OCI-LY3 (cell line): Measurements from ENCODE around the gene TTC21B.

Experiments
- H2AFZ ChIP-seq: fragments of 200-600, 300-600 bp; shearing (Covaris generic); 2 replicates; pipeline ENCODE4 v1.6.0; 2014; ENCODE audit warnings: antibody characterized with exemption, low read depth, low read length
- H3K27ac ChIP-seq: fragments of 200-600, 300-600 bp; sonication (generic); 2 replicates; pipeline ENCODE4 v1.5.1; 2014; ENCODE audit warnings: mild to moderate bottlenecking, low read length, moderate library complexity, mixed read lengths
- H3K27me3 ChIP-seq: fragments of 200-600, 300-600 bp; sonication (generic); 2 replicates; pipeline ENCODE4 v1.6.1; 2014; ENCODE audit warnings: low read depth, low read length, mixed read lengths
- H3K36me3 ChIP-seq: fragments of 200-600, 300-600 bp; sonication (generic); replicated peaks from 2 replicates; pipeline ENCODE3; 2014; ENCODE audit warnings: low read depth, low read length, mixed read lengths
- H3K4me1 ChIP-seq: fragments of 300-600, 200-600 bp; sonication (generic); 2 replicates; pipeline ENCODE4 v1.6.1; 2014; ENCODE audit warnings: low read length, mixed read lengths
- H3K4me2 ChIP-seq: fragments of 200-600, 300-600 bp; sonication (generic); 2 replicates; pipeline ENCODE4 v1.6.1; 2014; ENCODE audit warnings: low read length, mixed read lengths
- H3K4me3 ChIP-seq: fragments of 300-600, 200-600 bp; sonication (generic); 2 replicates; pipeline ENCODE4 v1.5.1; 2014; ENCODE audit warnings: antibody characterized with exemption, mild to moderate bottlenecking, low read length, moderate library complexity
- H3K79me2 ChIP-seq: fragments of 300-600, 200-600 bp; shearing (Covaris generic); 2 replicates; pipeline ENCODE4 v1.6.1; 2014; ENCODE audit warnings: mild to moderate bottlenecking, low read length, mixed read lengths
- H3K9ac ChIP-seq: fragments of 300-600, 200-600 bp; shearing (Covaris generic); 2 replicates; pipeline ENCODE4 v1.6.0; 2014; ENCODE audit warnings: mild to moderate bottlenecking, low read length, moderate library complexity
- H3K9me3 ChIP-seq: fragments of 200-600, 300-600 bp; shearing (Covaris generic); 2 replicates; pipeline ENCODE4 v1.6.1; 2014; ENCODE audit warnings: low read length, mixed read lengths; ENCODE audit not compliant: insufficient read depth
- H4K20me1 ChIP-seq: fragments of 200-600, 300-600 bp; sonication (generic); 2 replicates; pipeline ENCODE4 v1.6.1; 2016; ENCODE audit warnings: low read length, mixed read lengths; ENCODE audit not compliant: insufficient read depth
- CTCF ChIP-seq: fragments of 200-600, 300-600 bp; sonication (generic); IDR thresholded peaks from 2 replicates; pipeline ENCODE4 v1.5.1; 2014; ENCODE audit warnings: antibody characterized with exemption, low read length, low read depth
- EZH2phosphoT487 ChIP-seq: fragments of 200-600 bp; shearing (Covaris generic); IDR thresholded peaks from 2 replicates; pipeline ENCODE4 v1.6.1; 2018; ENCODE audit warnings: antibody characterized with exemption, mixed run types, low read depth

Gene TTC21B

DNA sequence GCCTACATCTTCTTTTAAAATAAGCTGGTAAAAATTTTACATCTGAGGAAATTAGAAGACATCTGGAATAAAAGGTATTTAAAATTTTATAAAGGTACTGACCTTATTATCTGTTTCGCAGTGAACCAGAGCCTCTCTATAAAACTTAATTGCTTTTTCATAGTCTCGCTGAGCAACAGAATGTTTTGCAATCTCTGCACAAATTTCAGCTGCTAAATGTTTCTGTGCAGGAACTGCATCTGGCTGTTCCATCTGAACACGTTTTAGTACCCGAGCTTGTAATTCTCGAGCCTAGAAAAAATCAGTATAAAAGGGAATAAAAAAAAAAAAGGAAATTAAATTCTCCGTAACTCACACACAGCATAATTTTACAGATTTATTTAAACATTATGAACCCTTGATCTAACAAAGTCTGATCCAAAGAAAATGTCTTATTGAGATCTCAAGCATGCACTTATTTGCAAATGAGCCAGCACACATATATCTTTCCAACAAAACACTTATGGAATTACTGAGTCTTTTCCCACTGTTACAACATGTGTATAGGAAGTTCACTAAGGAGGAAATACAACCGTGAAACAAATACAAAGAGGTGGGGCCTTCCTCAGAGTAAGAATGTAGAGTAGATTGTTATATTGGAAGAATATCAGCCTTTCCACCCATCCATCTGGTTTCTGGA is 51.8 kb downstream of the TTC21B start:
- H3K4me3 ChIP-seq, result no peak overlapping the region
- H2AFZ ChIP-seq, result no peak overlapping the region
- H3K4me2 ChIP-seq, result no peak overlapping the region
- H3K27ac ChIP-seq, result no peak overlapping the region
- H3K4me1 ChIP-seq, result peaks cover 28% of the 10 kb centered on the region
- no peaks in the 10 kb centered on the region for H4K20me1 ChIP-seq
- no peak overlapping the region for H3K9ac ChIP-seq
- H3K27me3 ChIP-seq, result no peaks in the 10 kb centered on the region
- H3K36me3 ChIP-seq, result peaks cover 29% of the 10 kb centered on the region
- no peak for TF ChIP-seq EZH2phosphoT487
- TF ChIP-seq CTCF, result no peak
- no peaks in the 10 kb centered on the region for H3K9me3 ChIP-seq
- no peaks in the 10 kb centered on the region for H3K79me2 ChIP-seq

- Histone ChIP-seq H3K36me3 (peaks cover 25% of the 10 kb centered on the region), H3K9me3 (no peaks in the 10 kb centered on the region)
Observed at GRCh38 chr2:165899311-165899710, 54.3 kb downstream of the TTC21B start.

GRCh38 chr2:165898381-165898780 is 55.2 kb downstream of the TTC21B start:
- H2AFZ ChIP-seq, result no peak overlapping the region
- no peak for TF ChIP-seq EZH2phosphoT487
- no peak for TF ChIP-seq CTCF
- peak overlapping the region; percentile 54 for H3K9ac ChIP-seq
- no peaks in the 10 kb centered on the region for H3K27me3 ChIP-seq
- no peaks in the 10 kb centered on the region for H4K20me1 ChIP-seq
- H3K36me3 ChIP-seq, result peaks cover 27% of the 10 kb centered on the region
- peak overlapping the region; percentile 42 for H3K4me3 ChIP-seq
- H3K9me3 ChIP-seq, result no peaks in the 10 kb centered on the region
- peak overlapping the region; percentile 86 for H3K27ac ChIP-seq
- H3K4me1 ChIP-seq, result peaks cover 45% of the 10 kb centered on the region
- no peaks in the 10 kb centered on the region for H3K79me2 ChIP-seq
- H3K4me2 ChIP-seq, result peak overlapping the region; percentile 73

More at GRCh38 chr2:165899311-165899710, 54.3 kb downstream of the TTC21B start:
- Histone ChIP-seq H3K79me2 (no peaks in the 10 kb centered on the region), H3K4me2 (no peak overlapping the region), H3K27me3 (no peaks in the 10 kb centered on the region), H3K27ac (no peak overlapping the region), H3K9ac (no peak overlapping the region), H3K4me3 (no peak overlapping the region), H3K4me1 (peaks cover 45% of the 10 kb centered on the region), H2AFZ (no peak overlapping the region), H4K20me1 (no peaks in the 10 kb centered on the region)
- no peak for TF ChIP-seq EZH2phosphoT487
- no peak for TF ChIP-seq CTCF

- peaks cover 41% of the 10 kb centered on the region for H3K4me1 ChIP-seq
- H4K20me1 ChIP-seq, result no peaks in the 10 kb centered on the region
- H3K27me3 ChIP-seq, result no peaks in the 10 kb centered on the region
- H2AFZ ChIP-seq, result no peak overlapping the region
- peaks cover 27% of the 10 kb centered on the region for H3K36me3 ChIP-seq
- peak overlapping the region; percentile 73 for H3K4me2 ChIP-seq
- no peaks in the 10 kb centered on the region for H3K79me2 ChIP-seq
- peak overlapping the region; percentile 42 for H3K4me3 ChIP-seq
- TF ChIP-seq EZH2phosphoT487 (no peak), CTCF (no peak)
- H3K9ac ChIP-seq, result peak overlapping the region; percentile 54
- peak overlapping the region; percentile 86 for H3K27ac ChIP-seq
- no peaks in the 10 kb centered on the region for H3K9me3 ChIP-seq
Observed at GRCh38 chr2:165897726-165898125, 55.9 kb downstream of the TTC21B start.
